Measurements from ENCODE around the gene GCSAM.

The GCSAM gene

DNA sequence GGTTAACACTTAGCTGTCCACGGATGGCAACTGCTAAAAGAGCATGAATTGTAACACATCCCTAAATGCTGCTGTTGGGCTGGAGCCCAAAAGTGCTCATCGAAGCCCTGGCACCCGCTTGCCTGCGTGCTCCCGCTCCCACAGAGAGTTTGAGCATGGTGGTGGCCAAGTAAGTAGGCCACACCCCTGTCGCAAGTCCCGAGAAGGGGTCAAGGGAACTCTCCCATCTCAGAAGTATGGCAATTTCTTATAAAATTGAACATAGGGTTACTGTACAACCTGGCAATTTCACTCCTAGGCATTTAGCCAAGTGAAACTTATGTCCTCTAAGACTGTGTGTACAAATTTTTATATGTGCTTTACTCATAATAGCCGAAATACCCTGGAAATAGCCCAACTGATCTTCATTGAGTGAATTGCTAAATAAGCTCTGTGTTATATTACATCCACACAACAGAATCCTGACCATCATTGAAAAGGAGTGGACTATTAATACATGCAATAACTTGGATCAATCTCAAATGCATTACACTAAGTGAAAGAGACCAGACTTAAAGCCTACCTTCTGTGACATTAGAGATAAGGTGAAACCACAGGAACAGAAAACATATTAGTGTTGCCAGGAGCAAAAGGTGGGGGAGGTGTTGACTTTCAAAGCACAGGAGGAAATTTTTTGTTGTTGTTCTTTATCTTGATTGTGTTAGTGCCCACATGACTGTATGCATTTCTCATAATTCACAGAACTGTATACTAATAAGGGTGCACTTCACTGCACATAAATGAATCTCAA, 1.5 kb upstream of the GCSAM start:
- no peak overlapping the region for H3K4me3 ChIP-seq (ENCODE audit: low read length, poor library complexity, severe bottlenecking)
- no peaks in the 10 kb centered on the region for H3F3A ChIP-seq (ENCODE audit: low read depth)
- no peaks in the 10 kb centered on the region for H4K20me1 ChIP-seq (ENCODE audit: insufficient read depth, low read length, poor library complexity, severe bottlenecking)
- no peaks in the 10 kb centered on the region for H3K36me3 ChIP-seq (ENCODE audit: insufficient read depth, low read length)
- H3K9ac ChIP-seq (ENCODE audit: low read depth, low read length, poor library complexity, severe bottlenecking) = no peak overlapping the region
- H2AFZ ChIP-seq (ENCODE audit: low read length) = no peak overlapping the region
- no peaks in the 10 kb centered on the region for H3K27me3 ChIP-seq (ENCODE audit: insufficient read depth, low read length, poor library complexity, severe bottlenecking)
- H3K9me3 ChIP-seq (ENCODE audit: insufficient read depth, low read depth, low read length) = no peaks in the 10 kb centered on the region
- TF ChIP-seq, protein P1, sequence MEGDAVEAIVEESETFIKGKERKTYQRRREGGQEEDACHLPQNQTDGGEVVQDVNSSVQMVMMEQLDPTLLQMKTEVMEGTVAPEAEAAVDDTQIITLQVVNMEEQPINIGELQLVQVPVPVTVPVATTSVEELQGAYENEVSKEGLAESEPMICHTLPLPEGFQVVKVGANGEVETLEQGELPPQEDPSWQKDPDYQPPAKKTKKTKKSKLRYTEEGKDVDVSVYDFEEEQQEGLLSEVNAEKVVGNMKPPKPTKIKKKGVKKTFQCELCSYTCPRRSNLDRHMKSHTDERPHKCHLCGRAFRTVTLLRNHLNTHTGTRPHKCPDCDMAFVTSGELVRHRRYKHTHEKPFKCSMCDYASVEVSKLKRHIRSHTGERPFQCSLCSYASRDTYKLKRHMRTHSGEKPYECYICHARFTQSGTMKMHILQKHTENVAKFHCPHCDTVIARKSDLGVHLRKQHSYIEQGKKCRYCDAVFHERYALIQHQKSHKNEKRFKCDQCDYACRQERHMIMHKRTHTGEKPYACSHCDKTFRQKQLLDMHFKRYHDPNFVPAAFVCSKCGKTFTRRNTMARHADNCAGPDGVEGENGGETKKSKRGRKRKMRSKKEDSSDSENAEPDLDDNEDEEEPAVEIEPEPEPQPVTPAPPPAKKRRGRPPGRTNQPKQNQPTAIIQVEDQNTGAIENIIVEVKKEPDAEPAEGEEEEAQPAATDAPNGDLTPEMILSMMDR (conservative IDR thresholded peaks at IDR 0.05; ENCODE audit: low read length) = no peak
- H3K4me1 ChIP-seq (ENCODE audit: insufficient read depth, low read length, poor library complexity, severe bottlenecking) = peaks cover 47% of the 10 kb centered on the region
- no peaks in the 10 kb centered on the region for H3K9me2 ChIP-seq (replicated peaks; ENCODE audit: low read depth, low read length)
- H3K79me2 ChIP-seq (ENCODE audit: insufficient read depth, low read length) = no peaks in the 10 kb centered on the region
- H3K4me2 ChIP-seq (ENCODE audit: low read depth, low read length, poor library complexity, severe bottlenecking) = peak overlapping the region; percentile 25

GRCh38 chr3:112133626-112134334, 732 bp upstream of the GCSAM start:
- H3K4me2 ChIP-seq (ENCODE audit: low read depth, low read length, poor library complexity, severe bottlenecking) = no peak overlapping the region

DNA sequence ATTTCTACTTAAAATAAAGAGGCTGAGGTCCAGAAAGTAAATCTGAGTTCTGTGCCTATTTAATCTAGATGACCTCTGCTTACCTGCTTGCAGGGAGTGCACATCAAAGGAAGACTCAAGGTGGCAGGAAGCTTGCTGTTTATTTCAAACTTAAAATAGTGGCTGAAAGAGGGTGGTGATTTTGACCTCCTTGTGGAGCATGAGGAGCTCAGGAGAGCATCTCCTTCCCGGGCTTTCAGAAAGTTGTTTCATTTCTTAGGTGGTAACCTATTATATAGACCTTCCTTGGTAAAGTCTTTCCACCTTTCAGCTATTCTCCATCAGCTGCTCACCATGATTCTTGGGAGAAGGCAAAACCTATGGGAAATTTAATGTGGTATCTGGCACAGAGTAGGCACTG, 494 bp downstream of the GCSAM start:
- TF ChIP-seq, protein P1 (conservative IDR thresholded peaks at IDR 0.05; ENCODE audit: low read length) = no peak
- TF ChIP-seq EZH2phosphoT487 (IDR thresholded peaks at IDR 0.05; ENCODE audit: borderline replicate concordance) = no peak
- H3F3A ChIP-seq (ENCODE audit: low read depth) = no peaks in the 10 kb centered on the region

More at GRCh38 chr3:112133626-112134334, 732 bp upstream of the GCSAM start:
- TF ChIP-seq EZH2phosphoT487 (IDR thresholded peaks at IDR 0.05; ENCODE audit: borderline replicate concordance) = no peak
- TF ChIP-seq, protein P1 (conservative IDR thresholded peaks at IDR 0.05; ENCODE audit: low read length) = no peak
- H3K9ac ChIP-seq (ENCODE audit: low read depth, low read length, poor library complexity, severe bottlenecking) = no peak overlapping the region
- no peaks in the 10 kb centered on the region for H3K27me3 ChIP-seq (ENCODE audit: insufficient read depth, low read length, poor library complexity, severe bottlenecking)
- H3F3A ChIP-seq (ENCODE audit: low read depth) = no peaks in the 10 kb centered on the region
- no peaks in the 10 kb centered on the region for H3K36me3 ChIP-seq (ENCODE audit: insufficient read depth, low read length)
- H3K79me2 ChIP-seq (ENCODE audit: insufficient read depth, low read length) = no peaks in the 10 kb centered on the region
- no peaks in the 10 kb centered on the region for H3K9me2 ChIP-seq (replicated peaks; ENCODE audit: low read depth, low read length)
- H4K20me1 ChIP-seq (ENCODE audit: insufficient read depth, low read length, poor library complexity, severe bottlenecking) = no peaks in the 10 kb centered on the region
- no peak overlapping the region for H2AFZ ChIP-seq (ENCODE audit: low read length)
- H3K9me3 ChIP-seq (ENCODE audit: insufficient read depth, low read depth, low read length) = no peaks in the 10 kb centered on the region
- no peak overlapping the region for H3K4me3 ChIP-seq (ENCODE audit: low read length, poor library complexity, severe bottlenecking)
- peaks cover 54% of the 10 kb centered on the region for H3K4me1 ChIP-seq (ENCODE audit: insufficient read depth, low read length, poor library complexity, severe bottlenecking)

More for the DNA sequence above, 494 bp downstream of the GCSAM start:
- H3K36me3 ChIP-seq (ENCODE audit: insufficient read depth, low read length) = no peaks in the 10 kb centered on the region
- H3K4me1 ChIP-seq (ENCODE audit: insufficient read depth, low read length, poor library complexity, severe bottlenecking) = peaks cover 66% of the 10 kb centered on the region
- H3K4me3 ChIP-seq (ENCODE audit: low read length, poor library complexity, severe bottlenecking) = peak overlapping the region; percentile 4
- no peaks in the 10 kb centered on the region for H3K9me2 ChIP-seq (replicated peaks; ENCODE audit: low read depth, low read length)
- no peaks in the 10 kb centered on the region for H3K27me3 ChIP-seq (ENCODE audit: insufficient read depth, low read length, poor library complexity, severe bottlenecking)
- H4K20me1 ChIP-seq (ENCODE audit: insufficient read depth, low read length, poor library complexity, severe bottlenecking) = no peaks in the 10 kb centered on the region
- H3K9ac ChIP-seq (ENCODE audit: low read depth, low read length, poor library complexity, severe bottlenecking) = no peak overlapping the region
- peak overlapping the region; percentile 42 for H3K4me2 ChIP-seq (ENCODE audit: low read depth, low read length, poor library complexity, severe bottlenecking)
- 0 out of 2 replicates have a peak overlapping the region, but pooled peaks have one; percentile 40 for H2AFZ ChIP-seq (ENCODE audit: low read length)
- H3K79me2 ChIP-seq (ENCODE audit: insufficient read depth, low read length) = no peaks in the 10 kb centered on the region
- no peaks in the 10 kb centered on the region for H3K9me3 ChIP-seq (ENCODE audit: insufficient read depth, low read depth, low read length)

Measured in Loucy (cell line).